Kidney (tissue), 14 donors: ENCODE measurements around the gene TMEM45B. TPM values are rescaled to one million over a fixed set of nuclear protein-coding genes. Genes with fewer than 3 reads are reported as not detected.
"Not testable (repeated sequence)": the region's sequence is repeated elsewhere in the genome, so short reads cannot be mapped to it uniquely, and the experiment has no call there.

Source experiments
- DNase-seq, 5 donors: peaks; one replicate each; pipeline ENCODE4 v3.0.0-alpha.2; 2013 to 2020
- FAIRE-seq: peaks from 2 replicates; lab custom pipeline; 2012; peaks lifted over from hg19 to GRCh38; lab: Jason Lieb, UNC
- H3K27ac ChIP-seq, 2 donors: one replicate each; pipeline ENCODE4 v1.7.0; 2013; ENCODE audit warnings: low read depth in 2 of 2, low read length in 2 of 2, inconsistent platforms in 1 of 2
- H3K27me3 ChIP-seq: one replicate; pipeline ENCODE4 v1.7.1; 2013; ENCODE audit warnings: low read length, inconsistent platforms; ENCODE audit not compliant: control insufficient read depth, insufficient read depth
- H3K36me3 ChIP-seq, 3 donors: one replicate each; pipeline versions ENCODE4 v1.7.0 to v1.7.1; 2013; ENCODE audit warnings: low read length in 3 of 3, control low read depth in 1 of 3, inconsistent platforms in 1 of 3; ENCODE audit not compliant: insufficient read depth in 3 of 3, control insufficient read depth in 2 of 3
- H3K4me1 ChIP-seq, 3 donors: one replicate each; pipeline versions ENCODE4 v1.7.0 to v1.7.1; 2013; ENCODE audit warnings: low read length in 3 of 3, inconsistent platforms in 1 of 3, low read depth in 1 of 3; ENCODE audit not compliant: control insufficient read depth in 2 of 3, insufficient read depth in 2 of 3
- H3K4me3 ChIP-seq, 3 donors: one replicate each; pipeline versions ENCODE4 v1.7.0 to v1.8.1; 2013; ENCODE audit warnings: low read length in 3 of 3, control low read depth in 1 of 3, inconsistent platforms in 1 of 3
- H3K9ac ChIP-seq, 3 donors: one replicate each; pipeline versions ENCODE4 v1.7.0 to v1.7.1; 2013; ENCODE audit warnings: low read length in 3 of 3, control low read depth in 1 of 3, inconsistent platforms in 1 of 3
- H3K9me3 ChIP-seq, 3 donors: one replicate each; pipeline versions ENCODE4 v1.7.0 to v1.7.1; 2013; ENCODE audit warnings: low read length in 3 of 3, control low read depth in 1 of 3, inconsistent platforms in 1 of 3; ENCODE audit not compliant: control insufficient read depth in 2 of 3, insufficient read depth in 1 of 3
- CTCF ChIP-seq: IDR thresholded peaks from 3 replicates; pipeline ENCODE4 v1.5.1; 2012; ENCODE audit warnings: mild to moderate bottlenecking, moderate library complexity, borderline replicate concordance; ENCODE audit not compliant: insufficient read depth; ENCODE audit errors: extremely low read depth
- intact Hi-C: fragments of 100-400 bp; cut with DNase I; formaldehyde crosslinking; loops from one replicate; pipeline ENCODE4 v1.11.1; 2022
- polyA plus RNA-seq: library from polyadenylated mRNA; stranded (reverse); fragments of 350-450 nt; fragmentation: Illumina TruSeq; extraction: RNeasy Lipid Tissue Mini Kit (QIAGEN cat#74804); gene quantifications from one replicate; pipeline ENCODE4 v1.2.3, GENCODE V29; 2014; ENCODE audit warnings: low read depth, low replicate concordance; ENCODE audit not compliant: insufficient read depth
- total RNA-seq: library from RNA; stranded (reverse); fragmentation: NEBNext Ultra II Directional; extraction: Animal tissue kit (Norgen Biotek cat#: 25700); gene quantifications from one replicate; pipeline ENCODE4 v1.2.1, GENCODE V29; 2021
- donor health status: control.
- donor health status: control.
- donor health status: control.
- donor health status: control.
- donor health status: control.
- donor health status: DM: yes; HTN: yes; CAD: no.
- donor health status: Normal renal cell carcinoma (clear cell type).

The TMEM45B gene
- total and polyA plus RNA-seq, 2 donors from 2014 or later: 17.7 to 37.5 TPM

GRCh38 chr11:129865701-129866100 is 50.1 kb downstream of the TMEM45B start:
- no peak for TF ChIP-seq CTCF
- H3K9me3 ChIP-seq: no peaks in the 10 kb centered on the region
- no peak overlapping the region for H3K4me3 ChIP-seq
- H3K27ac ChIP-seq: no peak overlapping the region
- no peaks in the 10 kb centered on the region for H3K27me3 ChIP-seq
- no peak overlapping the region for H3K9ac ChIP-seq
- no peak for FAIRE-seq
- peaks cover 2 to 11% (median 11%) of the 10 kb centered on the region in 3 donors for H3K4me1 ChIP-seq
- DNase-seq: no peak
- intact Hi-C loops: no loop called here
- H3K36me3 ChIP-seq: peaks cover 8 to 63% (median 31%) of the 10 kb centered on the region in 3 donors

GRCh38 chr11:129866311-129866710 is 50.7 kb downstream of the TMEM45B start:
- FAIRE-seq: no peak
- H3K9me3 ChIP-seq: no peaks in the 10 kb centered on the region
- H3K9ac ChIP-seq: no peak overlapping the region
- H3K27me3 ChIP-seq: no peaks in the 10 kb centered on the region
- peaks cover 2 to 11% (median 7%) of the 10 kb centered on the region in 3 donors for H3K4me1 ChIP-seq
- H3K36me3 ChIP-seq: peaks cover 10 to 67% (median 34%) of the 10 kb centered on the region in 3 donors
- peak in 2 of 5 donors; percentile 61 for DNase-seq
- H3K4me3 ChIP-seq: no peak overlapping the region
- intact Hi-C loops: no loop called here
- TF ChIP-seq CTCF: no peak
- no peak overlapping the region for H3K27ac ChIP-seq

- FAIRE-seq: not testable (repeated sequence)
These were observed 53.0 kb downstream of the TMEM45B start for GRCh38 chr11:129868626-129869025.

GRCh38 chr11:129871914-129872313 is 56.3 kb downstream of the TMEM45B start:
- no peak for TF ChIP-seq CTCF
- Histone ChIP-seq H3K27me3 (no peaks in the 10 kb centered on the region), H3K4me3 (no peak overlapping the region), H3K9me3 (no peaks in the 10 kb centered on the region), H3K4me1 (no peaks in the 10 kb centered on the region), H3K9ac (no peak overlapping the region), H3K27ac (no peak overlapping the region), H3K36me3 (peaks cover 6 to 86% (median 59%) of the 10 kb centered on the region in 3 donors)
- DNase-seq (no peak), FAIRE-seq (no peak)
- intact Hi-C loops: no loop called here

More at GRCh38 chr11:129868626-129869025, 53.0 kb downstream of the TMEM45B start:
- H3K27ac ChIP-seq, H3K4me1 ChIP-seq, H3K27me3 ChIP-seq, DNase-seq, H3K4me3 ChIP-seq, H3K9me3 ChIP-seq, H3K9ac ChIP-seq, intact Hi-C loops: not testable (repeated sequence)
- peaks cover 10 to 84% (median 51%) of the 10 kb centered on the region in 3 donors for H3K36me3 ChIP-seq
